ENCODE data around the gene VPREB3.
"Not testable (repeated sequence)": the region's sequence is repeated elsewhere in the genome, so short reads cannot be mapped to it uniquely, and the experiment has no call there.

Gene VPREB3

DNA sequence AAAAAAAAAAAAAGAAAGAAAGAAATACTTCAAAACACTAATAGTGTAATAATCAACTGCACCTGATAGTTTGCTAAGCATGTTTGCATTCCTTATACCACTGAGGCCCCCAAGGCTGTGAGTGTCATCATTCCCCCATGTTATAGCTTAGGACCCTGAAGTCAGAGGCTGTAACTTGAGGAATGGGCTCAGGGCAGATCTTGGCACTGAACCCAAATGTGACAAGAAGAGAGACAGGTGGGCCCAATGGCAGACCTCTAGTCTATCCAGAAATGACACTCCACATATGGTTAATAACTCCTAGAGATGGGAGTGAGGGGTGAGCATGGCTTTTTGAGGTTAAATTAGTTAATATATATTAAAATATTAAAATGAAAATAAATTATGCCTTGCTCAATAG, 16.5 kb downstream of the VPREB3 start:
- no peak for DNase-seq (ENCODE audit: low spot score in 2 of 2)
- Mint-ChIP-seq H3K4me1 (no peaks in the 10 kb centered on the region), H3K9me3 (no peaks in the 10 kb centered on the region), H3K4me3 (no peak overlapping the region), H3K36me3 (ENCODE audit: insufficient read depth) (no peaks in the 10 kb centered on the region), H3K27me3 (no peaks in the 10 kb centered on the region), H3K27ac (ENCODE audit: low read depth) (no peak overlapping the region)
- no peak for ATAC-seq (replicated peaks; ENCODE audit: extremely low read depth, poor library complexity, severe bottlenecking)

- not testable (repeated sequence) for DNase-seq (ENCODE audit: low spot score in 2 of 2); ATAC-seq (replicated peaks; ENCODE audit: extremely low read depth, poor library complexity, severe bottlenecking); H3K9me3 Mint-ChIP-seq; H3K4me3 Mint-ChIP-seq; H3K27me3 Mint-ChIP-seq; H3K27ac Mint-ChIP-seq (ENCODE audit: low read depth); H3K4me1 Mint-ChIP-seq; H3K36me3 Mint-ChIP-seq (ENCODE audit: insufficient read depth)
Measured at GRCh38 chr22:23728108-23728507, 26.1 kb downstream of the VPREB3 start.

GRCh38 chr22:23722724-23723123, 31.5 kb downstream of the VPREB3 start:
- ATAC-seq (replicated peaks; ENCODE audit: extremely low read depth, poor library complexity, severe bottlenecking), result no peak
- no peak for DNase-seq (ENCODE audit: low spot score in 2 of 2)
- no peak overlapping the region for H3K4me3 Mint-ChIP-seq
- no peaks in the 10 kb centered on the region for H3K9me3 Mint-ChIP-seq
- peaks cover 17% of the 10 kb centered on the region for H3K27me3 Mint-ChIP-seq
- H3K27ac Mint-ChIP-seq (ENCODE audit: low read depth), result no peak overlapping the region
- H3K36me3 Mint-ChIP-seq (ENCODE audit: insufficient read depth), result no peaks in the 10 kb centered on the region
- no peaks in the 10 kb centered on the region for H3K4me1 Mint-ChIP-seq

- DNase-seq (ENCODE audit: low spot score in 2 of 2), result no peak
- no peak for ATAC-seq (replicated peaks; ENCODE audit: extremely low read depth, poor library complexity, severe bottlenecking)
- Mint-ChIP-seq H3K27me3 (peaks cover 17% of the 10 kb centered on the region), H3K4me3 (no peak overlapping the region), H3K27ac (ENCODE audit: low read depth) (no peak overlapping the region), H3K4me1 (no peaks in the 10 kb centered on the region), H3K9me3 (no peaks in the 10 kb centered on the region), H3K36me3 (ENCODE audit: insufficient read depth) (peaks cover under 1% of the 10 kb centered on the region)
Measured at GRCh38 chr22:23722160-23722559, 32.1 kb downstream of the VPREB3 start.

- H3K4me3 Mint-ChIP-seq, result no peak overlapping the region
- no peaks in the 10 kb centered on the region for H3K9me3 Mint-ChIP-seq
- peaks cover 8% of the 10 kb centered on the region for H3K27me3 Mint-ChIP-seq
- peaks cover 3% of the 10 kb centered on the region for H3K36me3 Mint-ChIP-seq (ENCODE audit: insufficient read depth)
- H3K4me1 Mint-ChIP-seq, result no peaks in the 10 kb centered on the region
- ATAC-seq (replicated peaks; ENCODE audit: extremely low read depth, poor library complexity, severe bottlenecking) (no peak), DNase-seq (ENCODE audit: low spot score in 2 of 2) (no peak)
- no peak overlapping the region for H3K27ac Mint-ChIP-seq (ENCODE audit: low read depth)
Measured at GRCh38 chr22:23720855-23721254, 33.4 kb downstream of the VPREB3 start.

DNA sequence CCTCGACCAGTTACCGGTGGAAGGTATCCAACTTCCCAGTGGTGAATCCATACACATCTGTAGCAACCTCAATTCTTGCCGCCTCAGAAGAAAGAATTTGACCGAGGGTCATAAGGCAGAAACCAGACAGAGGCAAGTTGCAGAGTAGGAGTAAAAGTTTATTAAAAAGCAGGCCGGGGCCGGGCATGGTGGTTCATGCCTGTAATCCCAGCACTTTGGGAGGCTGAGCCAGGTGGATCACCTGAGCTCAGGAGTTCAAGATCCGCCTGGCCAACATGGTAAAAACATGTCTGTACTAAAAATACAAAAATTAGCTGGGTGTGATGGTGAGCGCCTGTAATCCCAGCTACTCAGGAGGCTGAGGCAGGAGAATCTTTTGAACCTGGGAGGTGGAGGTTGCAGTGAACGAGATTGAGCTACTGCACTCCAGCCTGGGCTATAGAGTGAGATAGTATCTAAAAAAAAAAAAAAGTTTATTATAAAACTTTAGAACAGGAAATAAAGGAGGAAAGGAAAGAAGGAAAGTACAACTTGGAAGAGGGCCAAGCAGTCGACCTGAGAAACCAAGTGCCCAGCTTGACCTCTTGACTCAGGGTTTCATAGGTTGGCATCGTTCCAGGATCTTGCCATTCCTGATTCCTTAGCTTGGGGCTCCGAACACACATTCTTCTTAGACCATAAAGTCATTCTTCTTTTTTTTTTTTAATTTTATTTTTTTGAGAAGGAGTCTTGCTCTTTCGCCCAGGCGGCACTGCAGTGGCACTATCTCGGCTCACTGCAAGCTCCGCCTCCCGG, 35.7 kb downstream of the VPREB3 start:
- H3K9me3 Mint-ChIP-seq, result no peaks in the 10 kb centered on the region
- peaks cover 5% of the 10 kb centered on the region for H3K36me3 Mint-ChIP-seq (ENCODE audit: insufficient read depth)
- H3K27ac Mint-ChIP-seq (ENCODE audit: low read depth), result no peak overlapping the region
- peaks cover 8% of the 10 kb centered on the region for H3K27me3 Mint-ChIP-seq
- ATAC-seq (replicated peaks; ENCODE audit: extremely low read depth, poor library complexity, severe bottlenecking), result no peak
- no peak for DNase-seq (ENCODE audit: low spot score in 2 of 2)
- H3K4me1 Mint-ChIP-seq, result peaks cover 10% of the 10 kb centered on the region
- peak overlapping the region; percentile 29 for H3K4me3 Mint-ChIP-seq

DNA sequence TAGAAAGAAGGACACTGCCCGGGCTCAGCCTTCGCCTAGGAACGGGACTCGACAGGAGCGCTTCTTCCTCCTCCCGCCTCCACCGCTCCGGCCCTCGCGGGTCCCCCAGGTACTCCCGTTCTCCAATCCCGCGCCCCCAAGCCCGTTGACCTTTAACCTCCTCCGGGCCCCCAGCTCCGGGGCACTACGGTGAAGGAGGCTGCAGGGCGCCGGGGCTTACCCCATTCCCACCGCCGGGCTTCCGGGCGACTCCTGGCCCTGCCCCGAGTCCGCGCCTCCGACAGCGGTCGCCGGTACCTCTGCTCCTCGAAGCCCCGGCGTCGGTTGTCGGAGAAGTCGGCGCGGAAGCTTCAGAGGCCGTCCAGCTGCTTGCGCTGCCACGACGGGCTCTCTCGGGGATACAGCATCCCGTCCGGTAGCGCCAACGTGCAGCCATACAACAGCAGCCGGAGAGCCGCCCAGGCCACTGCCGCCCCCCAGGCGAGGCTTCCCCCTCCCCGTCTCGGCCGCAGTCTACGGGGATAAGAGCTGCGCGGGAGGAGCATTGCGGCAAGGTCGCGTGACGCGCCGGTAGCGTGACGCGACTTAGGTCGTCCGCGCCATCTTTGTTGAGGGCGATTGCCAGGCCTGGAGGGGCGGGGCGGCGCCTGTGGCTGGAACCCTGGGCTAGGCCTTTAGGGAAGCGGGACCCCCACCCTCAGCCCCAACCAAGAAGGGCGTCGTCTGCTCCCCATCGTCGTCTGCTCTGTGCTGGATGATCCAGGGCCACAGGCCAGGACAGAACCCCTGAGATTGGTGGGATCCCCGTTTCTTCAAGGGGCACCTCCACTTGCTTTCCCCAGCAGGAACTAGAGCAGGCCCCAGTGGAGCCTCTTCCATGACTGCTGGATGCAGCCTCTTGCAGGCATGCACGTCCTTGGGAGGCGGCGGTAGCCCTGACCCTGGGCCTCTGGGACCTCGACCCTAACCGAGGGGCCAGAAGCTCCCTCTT, 37.1 kb downstream of the VPREB3 start:
- Mint-ChIP-seq H3K27ac (ENCODE audit: low read depth) (peak overlapping the region; percentile 78), H3K27me3 (no peaks in the 10 kb centered on the region), H3K36me3 (ENCODE audit: insufficient read depth) (peaks cover 12% of the 10 kb centered on the region), H3K9me3 (no peaks in the 10 kb centered on the region), H3K4me1 (peaks cover 10% of the 10 kb centered on the region), H3K4me3 (peak overlapping the region; percentile 82)
- DNase-seq (ENCODE audit: low spot score in 2 of 2), result peak; percentile 71 to 76
- peak; percentile 93 for ATAC-seq (replicated peaks; ENCODE audit: extremely low read depth, poor library complexity, severe bottlenecking)

DNA sequence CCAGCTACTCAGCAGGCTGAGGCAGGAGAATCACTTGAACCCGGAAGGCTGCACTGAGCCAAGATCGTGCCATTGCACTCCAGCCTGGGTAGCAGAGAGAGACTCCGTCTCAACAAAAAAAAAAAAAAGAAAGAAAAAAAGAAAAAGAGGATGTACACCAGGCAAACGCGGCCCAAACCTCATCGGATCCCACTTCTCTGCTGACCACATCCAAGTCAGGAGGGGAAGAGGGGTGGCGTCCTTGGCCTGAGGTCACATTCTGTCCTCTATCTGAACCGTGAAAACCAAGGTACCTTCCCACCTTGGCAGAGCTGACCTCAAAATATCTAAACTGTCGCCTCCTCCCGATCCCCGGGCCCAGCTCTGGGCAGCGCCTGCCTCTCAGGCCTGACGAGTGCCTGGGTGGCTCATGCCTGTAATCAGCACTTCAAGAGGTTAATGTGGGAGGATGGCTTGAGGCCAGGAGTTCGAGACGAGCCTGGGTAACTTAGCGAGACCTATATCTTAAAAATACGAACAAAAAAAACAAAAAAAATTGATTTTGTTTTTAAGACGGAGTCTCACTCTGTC, 38.3 kb downstream of the VPREB3 start:
- DNase-seq (ENCODE audit: low spot score in 2 of 2), result no peak
- peak overlapping the region; percentile 78 for H3K27ac Mint-ChIP-seq (ENCODE audit: low read depth)

GRCh38 chr22:23714596-23715578, 39.3 kb downstream of the VPREB3 start:
- no peaks in the 10 kb centered on the region for H3K9me3 Mint-ChIP-seq
- no peaks in the 10 kb centered on the region for H3K27me3 Mint-ChIP-seq
- H3K36me3 Mint-ChIP-seq (ENCODE audit: insufficient read depth), result peaks cover 33% of the 10 kb centered on the region
- peak overlapping the region; percentile 82 for H3K4me3 Mint-ChIP-seq
- peaks cover 26% of the 10 kb centered on the region for H3K4me1 Mint-ChIP-seq
- peak overlapping the region; percentile 78 for H3K27ac Mint-ChIP-seq (ENCODE audit: low read depth)
- DNase-seq (ENCODE audit: low spot score in 2 of 2), result no peak
- ATAC-seq (replicated peaks; ENCODE audit: extremely low read depth, poor library complexity, severe bottlenecking), result no peak

More for the DNA sequence above, 38.3 kb downstream of the VPREB3 start:
- no peak for ATAC-seq (replicated peaks; ENCODE audit: extremely low read depth, poor library complexity, severe bottlenecking)
- peak overlapping the region; percentile 82 for H3K4me3 Mint-ChIP-seq
- peaks cover 23% of the 10 kb centered on the region for H3K36me3 Mint-ChIP-seq (ENCODE audit: insufficient read depth)
- H3K9me3 Mint-ChIP-seq, result no peaks in the 10 kb centered on the region
- H3K4me1 Mint-ChIP-seq, result peaks cover 16% of the 10 kb centered on the region
- H3K27me3 Mint-ChIP-seq, result no peaks in the 10 kb centered on the region

GRCh38 chr22:23713696-23714595, 40.3 kb downstream of the VPREB3 start:
- DNase-seq (ENCODE audit: low spot score in 2 of 2) (no peak), ATAC-seq (replicated peaks; ENCODE audit: extremely low read depth, poor library complexity, severe bottlenecking) (no peak)
- Mint-ChIP-seq H3K9me3 (no peaks in the 10 kb centered on the region), H3K27ac (ENCODE audit: low read depth) (peak overlapping the region; percentile 89), H3K27me3 (no peaks in the 10 kb centered on the region), H3K36me3 (ENCODE audit: insufficient read depth) (peaks cover 43% of the 10 kb centered on the region), H3K4me3 (peak overlapping the region; percentile 64), H3K4me1 (peaks cover 33% of the 10 kb centered on the region)

GRCh38 chr22:23712256-23712655, 42.0 kb downstream of the VPREB3 start:
- H3K9me3 Mint-ChIP-seq, result no peaks in the 10 kb centered on the region
- DNase-seq (ENCODE audit: low spot score in 2 of 2) (no peak), ATAC-seq (replicated peaks; ENCODE audit: extremely low read depth, poor library complexity, severe bottlenecking) (no peak)
- no peak overlapping the region for H3K27ac Mint-ChIP-seq (ENCODE audit: low read depth)
- H3K4me1 Mint-ChIP-seq, result peaks cover 47% of the 10 kb centered on the region
- H3K4me3 Mint-ChIP-seq, result no peak overlapping the region
- H3K27me3 Mint-ChIP-seq, result no peaks in the 10 kb centered on the region
- H3K36me3 Mint-ChIP-seq (ENCODE audit: insufficient read depth), result peaks cover 57% of the 10 kb centered on the region
